NCI-H2196 treated with DMSO at 0.1 percent for 48 hours (cell line): ENCODE measurements around the gene RUFY4.
"Not testable (repeated sequence)": the region's sequence is repeated elsewhere in the genome, so short reads cannot be mapped to it uniquely, and the experiment has no call there.

Source experiments
- DNase-seq: peaks from one replicate; lab custom pipeline; 2025; ENCODE audit not compliant: unreplicated experiment; lab: John Stamatoyannopoulos, UW

RUFY4 gene

GRCh38 chr2:218030409-218031195 lies 38.5 kb upstream of the RUFY4 start:
- no peak for DNase-seq

DNA sequence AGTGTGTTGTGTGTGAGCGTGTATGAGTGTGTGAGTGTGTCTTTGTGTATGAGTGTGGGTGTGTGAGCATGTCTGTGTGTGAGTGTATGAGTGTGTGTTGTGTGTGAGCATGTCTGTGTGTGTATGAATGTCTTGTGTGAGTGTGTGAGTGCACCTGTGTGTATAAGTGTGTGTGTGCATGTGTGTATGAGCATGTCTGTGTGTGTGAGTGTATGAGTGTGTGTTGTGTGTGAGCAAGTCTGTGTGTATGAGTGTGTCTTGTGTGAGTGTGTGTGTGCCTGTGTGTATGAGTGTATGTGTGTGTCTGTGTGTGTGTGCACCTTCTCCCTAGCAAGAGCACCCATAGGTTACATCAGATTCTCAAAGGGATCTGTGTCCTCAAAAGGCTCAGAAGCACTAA lies 37.8 kb upstream of the RUFY4 start:
- no peak for DNase-seq

GRCh38 chr2:218031771-218032257 lies 37.2 kb upstream of the RUFY4 start:
- no peak for DNase-seq

GRCh38 chr2:218032336-218033171 lies 36.5 kb upstream of the RUFY4 start:
- DNase-seq = no peak

- no peak for DNase-seq
Observed at GRCh38 chr2:218033208-218033589, 35.9 kb upstream of the RUFY4 start.

GRCh38 chr2:218033590-218034496 lies 35.2 kb upstream of the RUFY4 start:
- DNase-seq = no peak

GRCh38 chr2:218034497-218035213 lies 34.4 kb upstream of the RUFY4 start:
- DNase-seq = not testable (repeated sequence)

GRCh38 chr2:218035463-218036100 lies 33.5 kb upstream of the RUFY4 start:
- DNase-seq = no peak

- DNase-seq = no peak
Observed at GRCh38 chr2:218036371-218036770, 32.7 kb upstream of the RUFY4 start.

DNA sequence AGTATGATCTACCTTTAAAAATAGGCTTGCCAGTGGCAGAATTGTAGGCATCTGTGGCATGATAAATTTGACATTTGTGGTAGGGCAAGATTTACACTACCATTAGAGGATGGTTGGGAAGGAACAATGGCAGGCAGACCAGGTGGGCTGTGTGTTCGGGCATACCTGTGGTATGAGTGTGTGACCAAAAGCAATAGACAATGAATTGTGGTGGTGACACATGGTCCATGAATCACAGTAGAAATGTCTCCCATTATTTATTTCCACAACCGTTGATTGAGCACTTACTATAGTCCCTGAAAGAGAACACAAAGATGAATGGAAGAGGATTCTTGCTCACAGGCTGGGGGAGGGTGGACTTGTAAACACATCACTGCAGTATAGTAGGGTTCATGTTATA lies 29.9 kb upstream of the RUFY4 start:
- DNase-seq = no peak

- DNase-seq = no peak
Observed at GRCh38 chr2:218040883-218041282, 28.2 kb upstream of the RUFY4 start.

GRCh38 chr2:218041302-218042168 lies 27.5 kb upstream of the RUFY4 start:
- no peak for DNase-seq

DNA sequence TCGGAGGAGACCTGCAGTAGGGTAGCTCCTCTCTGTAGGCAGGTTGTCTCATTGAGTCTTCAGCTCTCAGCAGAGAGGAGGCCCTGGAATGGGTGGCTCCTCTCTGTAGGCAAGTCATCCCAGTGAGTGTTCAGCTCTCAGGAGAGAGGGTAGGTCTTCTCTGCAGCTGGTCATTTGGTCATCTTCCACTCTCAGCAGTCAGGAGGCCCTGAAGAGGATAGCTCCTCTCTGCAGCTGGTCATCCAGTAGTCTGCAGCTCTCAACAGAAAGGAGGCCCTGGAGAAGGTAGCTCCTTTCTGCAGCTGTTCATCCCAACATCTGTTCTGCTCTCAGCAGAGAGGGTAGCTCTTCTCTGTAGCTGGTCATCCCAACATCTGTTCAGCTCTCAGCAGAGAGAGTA lies 26.0 kb upstream of the RUFY4 start:
- DNase-seq = no peak

- DNase-seq = no peak
Observed at GRCh38 chr2:218043701-218044109, 25.3 kb upstream of the RUFY4 start.

- DNase-seq = not testable (repeated sequence)
Observed at GRCh38 chr2:218044599-218044998, 24.5 kb upstream of the RUFY4 start.

DNA sequence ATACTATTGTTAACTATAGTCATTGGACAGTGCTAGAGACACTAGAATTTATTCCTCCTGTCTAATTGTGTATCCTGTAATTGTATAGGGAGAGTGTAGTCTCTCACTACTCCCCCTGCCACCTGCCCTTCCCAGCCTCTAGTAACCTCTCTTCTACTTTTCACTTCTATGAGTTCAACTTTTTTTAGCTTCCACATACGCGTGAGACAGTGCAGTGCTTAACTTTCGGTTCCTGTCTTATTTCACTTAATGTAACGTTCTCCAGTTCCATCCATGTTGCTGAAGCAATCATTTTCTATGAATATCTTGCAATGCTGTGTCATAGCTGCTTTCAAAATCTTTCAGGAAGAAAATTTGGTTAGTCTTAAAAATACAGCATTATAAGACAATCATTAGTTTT lies 22.8 kb upstream of the RUFY4 start:
- DNase-seq = no peak

GRCh38 chr2:218047536-218048225 lies 21.4 kb upstream of the RUFY4 start:
- DNase-seq = no peak

DNA sequence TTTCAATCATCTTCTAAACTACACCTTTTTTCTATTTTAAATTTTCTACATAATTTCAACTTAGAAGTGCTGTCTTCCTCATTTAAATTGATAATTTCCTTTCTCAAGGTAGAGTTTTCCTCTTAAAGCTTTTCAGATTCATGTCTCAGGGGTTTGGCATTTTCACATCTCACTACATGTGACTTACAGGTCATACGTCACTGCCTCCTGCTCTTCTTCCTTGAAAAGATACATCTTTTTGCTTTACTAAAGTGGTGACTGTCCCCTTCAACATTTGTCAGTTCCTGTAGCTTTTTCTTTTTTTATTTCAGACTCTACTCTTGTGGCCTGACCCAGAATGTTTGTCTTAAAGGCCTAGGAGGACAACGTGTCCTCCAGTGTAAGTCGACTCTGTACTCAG lies 17.1 kb upstream of the RUFY4 start:
- DNase-seq = no peak
